HG03520 (cell line): ENCODE results near the gene MED13L.

ENCODE experiments used
- ATAC-seq: cut with Tn5 transposase; IDR thresholded peaks from one replicate; pipeline ENCODE4 v1.9.1; 2021; ENCODE audit warnings: mild to moderate bottlenecking, moderate library complexity; ENCODE audit not compliant: unreplicated experiment

The MED13L gene

GRCh38 chr12:116277467-116278278 is at the start of gene MED13L:
TSS of gene MED13L (minus strand) at chr12:116277693. CDS start at chr12:116277131, 562 bp downstream.
- peak; percentile 71 for ATAC-seq

- peak; percentile 87 for ATAC-seq
Measured at GRCh38 chr12:116325336-116325664, 47.8 kb upstream of the MED13L start.

- no peak for ATAC-seq
Measured at GRCh38 chr12:116324654-116325335, 47.3 kb upstream of the MED13L start.

GRCh38 chr12:116323406-116324386 is 46.2 kb upstream of the MED13L start:
- no peak for ATAC-seq

- no peak for ATAC-seq
Measured at GRCh38 chr12:116321913-116322312, 44.4 kb upstream of the MED13L start.

- no peak for ATAC-seq
Measured at GRCh38 chr12:116320791-116321217, 43.3 kb upstream of the MED13L start.

GRCh38 chr12:116319898-116320621 is 42.6 kb upstream of the MED13L start:
- no peak for ATAC-seq

GRCh38 chr12:116319233-116319897 is 41.9 kb upstream of the MED13L start:
- no peak for ATAC-seq

- ATAC-seq, result no peak
Measured at GRCh38 chr12:116318576-116319232, 41.2 kb upstream of the MED13L start.

GRCh38 chr12:116317986-116318575 is 40.6 kb upstream of the MED13L start:
- ATAC-seq, result no peak

- no peak for ATAC-seq
Measured at GRCh38 chr12:116317139-116317538, 39.6 kb upstream of the MED13L start.

- ATAC-seq, result no peak
Measured at GRCh38 chr12:116314477-116314876, 37.0 kb upstream of the MED13L start.

GRCh38 chr12:116313194-116313927 is 35.9 kb upstream of the MED13L start:
- ATAC-seq, result no peak

- no peak for ATAC-seq
Measured at GRCh38 chr12:116310082-116310481, 32.6 kb upstream of the MED13L start.

- ATAC-seq, result no peak
Measured at GRCh38 chr12:116309343-116309742, 31.9 kb upstream of the MED13L start.

- no peak for ATAC-seq
Measured at GRCh38 chr12:116308647-116309046, 31.2 kb upstream of the MED13L start.

- ATAC-seq, result no peak
Measured at GRCh38 chr12:116306968-116307367, 29.5 kb upstream of the MED13L start.

GRCh38 chr12:116306506-116306905 is 29.0 kb upstream of the MED13L start:
- ATAC-seq, result no peak
